ENCODE data around the gene CYTH2.
A peak's percentile ranks its signal among the peaks of the same experiment; 100 is the strongest.

CYTH2 gene

DNA sequence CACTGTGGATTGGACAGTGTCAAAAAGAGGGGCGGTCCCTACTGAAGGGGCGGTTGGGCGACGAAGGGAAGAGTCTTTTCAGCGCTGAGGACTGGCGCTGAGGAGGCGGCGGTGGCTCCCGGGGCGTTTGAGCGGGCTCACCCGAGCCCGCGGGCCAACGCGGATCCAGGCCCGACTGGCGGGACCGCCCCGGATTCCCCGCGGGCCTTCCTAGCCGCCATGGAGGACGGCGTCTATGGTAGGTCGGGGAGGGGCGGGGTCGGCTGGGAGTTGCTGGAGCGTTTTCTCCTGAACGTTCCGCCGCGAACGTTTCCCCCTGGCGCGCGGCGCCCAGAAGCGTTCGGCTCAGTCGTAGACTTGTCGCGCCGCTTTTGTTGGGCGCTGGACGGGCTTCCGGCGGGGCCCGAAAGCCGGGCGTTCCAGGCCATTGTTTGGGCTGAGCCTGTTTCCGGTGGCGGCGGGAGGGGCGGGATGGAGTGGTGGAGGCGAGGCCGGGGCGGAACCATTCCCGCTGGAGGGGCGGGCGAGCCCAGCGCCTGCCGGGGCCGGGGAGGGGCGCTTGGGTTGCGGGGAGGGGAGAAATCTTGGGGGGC lies at the start of gene CYTH2:
CYTH2 (plus strand) TSS at position 81 of the 593 bp plus-strand sequence; CDS start at position 220, 139 bp downstream.
- peak; percentile 64 to 72 for DNase-seq

DNA sequence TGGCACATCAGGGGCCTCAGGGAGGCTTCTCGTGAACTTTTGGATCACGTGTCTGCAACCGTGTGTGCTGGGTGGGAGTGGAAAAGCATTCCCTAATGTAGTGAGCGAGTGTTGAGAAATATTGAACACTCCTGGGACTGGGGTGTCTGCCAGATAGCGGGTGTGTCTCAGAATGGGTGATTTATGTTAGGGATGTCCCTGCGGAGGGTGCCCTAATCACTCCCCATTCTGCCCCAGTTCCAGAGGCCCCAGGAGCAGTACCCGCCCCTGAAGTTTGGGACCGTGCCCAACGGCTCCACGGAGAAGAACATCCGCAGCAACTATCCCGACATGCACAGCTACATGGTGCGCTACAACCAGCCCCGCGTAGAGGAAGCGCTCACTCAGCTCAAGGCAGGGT lies 47.6 kb upstream of the CYTH2 start:
- DNase-seq: no peak

GRCh38 chr19:48424694-48425219 lies 44.4 kb upstream of the CYTH2 start:
- DNase-seq: no peak

GRCh38 chr19:48428670-48429069 lies 40.5 kb upstream of the CYTH2 start:
- no peak for DNase-seq

DNA sequence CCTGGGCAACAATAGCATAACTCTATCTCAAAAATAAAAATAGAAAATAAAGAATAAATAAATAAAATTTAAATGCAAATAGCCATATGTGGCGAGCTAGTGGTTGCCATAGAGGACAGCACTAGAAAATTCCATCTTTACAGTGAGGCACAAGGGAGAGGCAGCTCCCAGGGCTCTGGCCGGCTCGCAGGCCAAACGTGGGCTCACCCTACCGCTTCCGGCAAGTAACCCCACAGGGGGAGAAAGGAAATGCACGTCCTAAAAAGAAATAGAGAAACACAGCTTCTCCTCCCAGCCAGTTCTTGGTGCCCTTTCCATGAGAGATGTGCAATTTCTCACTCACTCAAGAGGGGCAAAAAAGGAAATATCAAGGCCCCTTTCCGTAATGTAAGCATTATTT lies 35.8 kb upstream of the CYTH2 start:
- no peak for DNase-seq

- no peak for DNase-seq
Observed at GRCh38 chr19:48436586-48436985, 32.6 kb upstream of the CYTH2 start.

DNA sequence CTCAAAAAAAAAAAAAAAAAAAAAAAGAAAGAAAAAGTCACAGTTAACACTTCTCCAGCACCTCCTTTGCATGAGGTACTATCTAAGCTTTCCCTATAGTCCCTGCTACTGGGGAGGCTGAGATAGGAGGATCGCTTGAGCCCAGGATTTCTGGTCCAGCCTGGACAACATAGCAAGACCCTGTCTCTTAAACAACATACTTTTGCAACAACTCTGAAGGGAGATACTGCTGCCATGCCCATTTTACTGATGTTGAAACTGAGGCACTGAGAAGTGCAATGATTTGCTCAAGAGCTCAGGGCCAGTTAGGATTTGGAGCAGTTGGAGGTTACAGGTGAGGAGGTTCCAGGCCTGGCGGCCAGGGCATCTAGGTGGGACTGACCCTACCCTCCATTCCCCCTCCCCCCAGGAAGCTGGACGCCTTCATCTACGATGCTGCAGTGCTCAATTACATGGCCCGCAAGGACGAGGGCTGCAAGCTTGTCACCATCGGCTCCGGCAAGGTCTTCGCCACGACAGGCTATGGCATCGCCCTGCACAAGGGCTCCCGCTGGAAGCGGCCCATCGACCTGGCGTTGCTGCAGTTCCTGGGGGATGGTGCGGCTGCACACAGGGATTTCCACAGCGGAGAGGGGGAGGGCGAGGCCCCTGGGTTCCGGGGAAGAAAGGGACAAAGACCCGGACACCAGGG lies 27.7 kb upstream of the CYTH2 start:
- DNase-seq: no peak

DNA sequence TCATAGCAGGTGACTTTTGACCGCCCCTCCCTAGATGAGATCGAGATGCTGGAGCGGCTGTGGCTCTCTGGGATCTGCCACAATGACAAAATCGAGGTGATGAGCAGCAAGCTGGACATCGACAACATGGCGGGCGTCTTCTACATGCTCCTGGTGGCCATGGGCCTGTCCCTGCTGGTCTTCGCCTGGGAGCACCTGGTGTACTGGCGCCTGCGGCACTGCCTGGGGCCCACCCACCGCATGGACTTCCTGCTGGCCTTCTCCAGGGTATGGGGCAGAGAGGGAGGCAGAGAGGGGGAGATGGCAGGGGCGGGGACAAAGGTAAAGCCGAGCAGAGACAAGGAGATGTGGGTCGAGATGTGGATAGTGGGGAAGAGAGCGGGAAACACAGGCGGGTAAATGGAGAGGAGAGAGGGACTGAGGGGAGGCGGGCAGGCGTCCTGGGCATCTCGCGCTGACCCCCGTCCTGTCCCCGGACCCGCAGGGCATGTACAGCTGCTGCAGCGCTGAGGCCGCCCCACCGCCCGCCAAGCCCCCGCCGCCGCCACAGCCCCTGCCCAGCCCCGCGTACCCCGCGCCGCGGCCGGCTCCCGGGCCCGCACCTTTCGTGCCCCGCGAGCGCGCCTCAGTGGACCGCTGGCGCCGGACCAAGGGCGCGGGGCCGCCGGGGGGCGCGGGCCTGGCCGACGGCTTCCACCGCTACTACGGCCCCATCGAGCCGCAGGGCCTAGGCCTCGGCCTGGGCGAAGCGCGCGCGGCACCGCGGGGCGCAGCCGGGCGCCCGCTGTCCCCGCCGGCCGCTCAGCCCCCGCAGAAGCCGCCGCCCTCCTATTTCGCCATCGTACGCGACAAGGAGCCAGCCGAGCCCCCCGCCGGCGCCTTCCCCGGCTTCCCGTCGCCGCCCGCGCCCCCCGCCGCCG lies 26.8 kb upstream of the CYTH2 start:
- DNase-seq: no peak

DNA sequence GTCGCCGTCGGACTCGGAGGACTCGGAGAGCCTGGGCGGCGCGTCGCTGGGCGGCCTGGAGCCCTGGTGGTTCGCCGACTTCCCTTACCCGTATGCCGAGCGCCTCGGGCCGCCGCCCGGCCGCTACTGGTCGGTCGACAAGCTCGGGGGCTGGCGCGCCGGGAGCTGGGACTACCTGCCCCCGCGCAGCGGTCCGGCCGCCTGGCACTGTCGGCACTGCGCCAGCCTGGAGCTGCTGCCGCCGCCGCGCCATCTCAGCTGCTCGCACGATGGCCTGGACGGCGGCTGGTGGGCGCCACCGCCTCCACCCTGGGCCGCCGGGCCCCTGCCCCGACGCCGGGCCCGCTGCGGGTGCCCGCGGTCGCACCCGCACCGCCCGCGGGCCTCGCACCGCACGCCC lies 25.9 kb upstream of the CYTH2 start:
- no peak for DNase-seq

DNA sequence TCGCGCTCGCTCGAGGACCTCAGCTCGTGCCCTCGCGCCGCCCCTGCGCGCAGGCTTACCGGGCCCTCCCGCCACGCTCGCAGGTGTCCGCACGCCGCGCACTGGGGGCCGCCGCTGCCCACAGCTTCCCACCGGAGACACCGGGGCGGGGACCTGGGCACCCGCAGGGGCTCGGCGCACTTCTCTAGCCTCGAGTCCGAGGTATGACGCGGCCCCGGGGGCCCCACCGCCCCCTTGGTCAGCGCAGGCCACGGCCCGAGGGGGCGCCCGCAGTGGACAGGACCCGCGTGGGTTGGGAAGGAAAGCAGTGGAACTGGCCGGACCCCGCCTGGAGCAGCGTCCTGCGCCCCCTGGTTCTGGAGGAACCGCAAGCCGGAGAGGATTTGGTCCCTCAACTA lies 25.4 kb upstream of the CYTH2 start:
- DNase-seq: no peak

GRCh38 chr19:48444129-48444935 lies 24.8 kb upstream of the CYTH2 start:
- DNase-seq: no peak

- DNase-seq: no peak
Observed at GRCh38 chr19:48444936-48445200, 24.3 kb upstream of the CYTH2 start.

DNA sequence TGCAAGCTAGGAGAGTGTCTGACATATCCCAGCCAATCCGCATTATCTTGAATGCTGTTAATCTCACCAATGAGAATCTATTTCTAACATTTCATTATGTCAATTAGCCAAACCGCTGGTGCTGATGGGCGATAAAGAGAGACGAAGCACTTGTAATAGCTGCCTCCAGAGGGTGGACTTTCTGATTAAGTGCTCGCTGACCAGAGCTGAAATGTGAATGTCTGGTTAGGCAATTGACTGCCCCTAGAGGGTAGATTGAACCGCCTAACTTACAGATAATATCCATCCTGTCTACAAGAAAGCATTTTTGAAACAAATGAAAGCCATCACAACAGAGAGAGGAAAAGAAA lies 23.9 kb upstream of the CYTH2 start:
- peak; percentile 57 to 60 for DNase-seq

- DNase-seq: peak; percentile 97 to 98
Observed at GRCh38 chr19:48445606-48446481, 23.3 kb upstream of the CYTH2 start, which contains the start of gene GRWD1. Gene GRWD1 (plus strand): TSS chr19:48445983. CDS start chr19:48446006, 23 bp downstream.

GRCh38 chr19:48446579-48446978 lies 22.6 kb upstream of the CYTH2 start:
- no peak for DNase-seq

GRCh38 chr19:48448563-48448962 lies 20.6 kb upstream of the CYTH2 start:
- DNase-seq: no peak

- DNase-seq: no peak
Observed at GRCh38 chr19:48450441-48450840, 18.7 kb upstream of the CYTH2 start.

DNA sequence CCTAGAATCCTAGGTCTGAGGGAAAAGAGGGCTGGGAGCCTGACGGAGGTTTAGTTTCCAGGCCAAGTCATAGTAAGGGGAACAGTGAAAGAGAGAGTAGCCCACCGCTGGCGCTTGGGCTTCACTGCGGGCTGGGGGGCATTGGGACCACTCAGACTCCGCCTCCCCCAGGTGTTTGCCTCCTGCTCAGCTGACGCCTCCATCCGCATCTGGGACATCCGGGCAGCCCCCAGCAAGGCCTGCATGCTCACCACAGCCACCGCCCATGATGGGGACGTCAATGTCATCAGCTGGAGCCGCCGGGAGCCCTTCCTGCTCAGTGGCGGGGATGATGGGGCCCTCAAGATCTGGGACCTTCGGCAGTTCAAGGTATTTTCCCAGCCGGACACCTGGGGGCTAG lies 18.3 kb upstream of the CYTH2 start:
- DNase-seq: no peak

DNA sequence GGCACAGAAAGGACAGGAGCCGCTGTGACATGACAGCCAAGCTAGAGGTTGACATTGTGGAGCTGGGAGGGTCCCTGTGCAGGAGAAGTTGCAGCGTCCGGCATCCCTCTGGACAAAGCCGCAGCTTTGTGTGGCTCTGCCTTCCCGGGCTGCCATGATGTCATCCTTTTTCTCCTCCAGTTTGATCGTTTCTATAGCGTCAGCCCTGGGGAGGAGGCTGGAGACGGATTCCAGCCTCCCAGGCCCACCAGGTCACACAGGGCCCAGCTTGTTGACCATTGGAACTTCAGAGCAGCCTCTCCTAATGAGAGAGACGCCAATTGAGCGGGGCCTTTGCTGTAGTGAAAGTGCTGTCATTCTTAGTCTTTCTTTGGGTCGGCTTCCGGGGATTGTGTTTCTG lies 17.5 kb upstream of the CYTH2 start:
- DNase-seq: no peak

- no peak for DNase-seq
Observed at GRCh38 chr19:48452289-48453190, 16.6 kb upstream of the CYTH2 start.
